HEK293T (cell line): ENCODE data around the gene ACKR3.

ENCODE experiments used
- CTCF ChIA-PET: fragments of 350-600 bp; formaldehyde crosslinking; extraction: SDS; loops from one replicate; lab custom pipeline; 2021; ENCODE audit warnings: antibody characterized with exemption, inconsistent platforms; lab: Yijun Ruan, JAX
- POLR2A ChIA-PET: fragments of 350-600 bp; formaldehyde crosslinking; extraction: SDS; loops from one replicate; lab custom pipeline; 2020; ENCODE audit warnings: antibody characterized with exemption, inconsistent platforms; lab: Yijun Ruan, JAX
- DNase-seq: peaks from one replicate; pipeline ENCODE4 v3.0.0; 2012; ENCODE audit warnings: mixed read lengths; ENCODE audit errors: extremely low spot score
- ARNT ChIP-seq: fragments of 450-650 bp; IDR thresholded peaks from 2 replicates; pipeline ENCODE4 v1.6.1; 2017; ENCODE audit warnings: mild to moderate bottlenecking
- CTBP1 ChIP-seq: fragments of 450-650 bp; IDR thresholded peaks from 2 replicates; pipeline ENCODE4 v1.6.1; 2016; ENCODE audit warnings: borderline replicate concordance
- ELF4 ChIP-seq: fragments of 450-650 bp; IDR thresholded peaks from 2 replicates; pipeline ENCODE4 v1.6.1; 2017; ENCODE audit warnings: antibody characterized with exemption
- FOXA1 ChIP-seq: fragments of 450-650 bp; IDR thresholded peaks from 2 replicates; pipeline ENCODE4 v1.6.1; 2016; ENCODE audit warnings: mild to moderate bottlenecking
- FOXK2 ChIP-seq: fragments of 450-650 bp; IDR thresholded peaks from 2 replicates; pipeline ENCODE4 v1.6.1; 2016; ENCODE audit warnings: mild to moderate bottlenecking
- FOXM1 ChIP-seq: fragments of 450-650 bp; IDR thresholded peaks from 2 replicates; pipeline ENCODE4 v1.6.1; 2017; ENCODE audit warnings: mild to moderate bottlenecking, borderline replicate concordance
- HDGF ChIP-seq: fragments of 450-650 bp; IDR thresholded peaks from 2 replicates; pipeline ENCODE4 v1.6.1; 2017; ENCODE audit warnings: antibody characterized with exemption, borderline replicate concordance
- L3MBTL2 ChIP-seq: fragments of 450-650 bp; conservative IDR thresholded peaks from 2 replicates; pipeline ENCODE4 v1.6.1; 2016; ENCODE audit warnings: mild to moderate bottlenecking
- LEF1 ChIP-seq: fragments of 450-650 bp; IDR thresholded peaks from 2 replicates; pipeline ENCODE4 v1.6.1; 2017; ENCODE audit warnings: mild to moderate bottlenecking, borderline replicate concordance
- NFRKB ChIP-seq: fragments of 450-650 bp; IDR thresholded peaks from 2 replicates; pipeline ENCODE4 v1.6.1; 2016; ENCODE audit warnings: mild to moderate bottlenecking, moderate library complexity
- PKNOX1 ChIP-seq: fragments of 450-650 bp; IDR thresholded peaks from 2 replicates; pipeline ENCODE4 v1.6.1; 2016
- SP1 ChIP-seq: fragments of 450-650 bp; IDR thresholded peaks from 2 replicates; pipeline ENCODE4 v1.6.1; 2017
- SUZ12 ChIP-seq: fragments of 450-650 bp; IDR thresholded peaks from 2 replicates; pipeline ENCODE4 v1.6.1; 2016; ENCODE audit warnings: mild to moderate bottlenecking
- TARDBP ChIP-seq: fragments of 450-650 bp; IDR thresholded peaks from 2 replicates; pipeline ENCODE4 v1.6.1; 2016
- ZNF384 ChIP-seq: fragments of 450-650 bp; IDR thresholded peaks from 2 replicates; pipeline ENCODE4 v1.6.1; 2016

The ACKR3 gene

DNA sequence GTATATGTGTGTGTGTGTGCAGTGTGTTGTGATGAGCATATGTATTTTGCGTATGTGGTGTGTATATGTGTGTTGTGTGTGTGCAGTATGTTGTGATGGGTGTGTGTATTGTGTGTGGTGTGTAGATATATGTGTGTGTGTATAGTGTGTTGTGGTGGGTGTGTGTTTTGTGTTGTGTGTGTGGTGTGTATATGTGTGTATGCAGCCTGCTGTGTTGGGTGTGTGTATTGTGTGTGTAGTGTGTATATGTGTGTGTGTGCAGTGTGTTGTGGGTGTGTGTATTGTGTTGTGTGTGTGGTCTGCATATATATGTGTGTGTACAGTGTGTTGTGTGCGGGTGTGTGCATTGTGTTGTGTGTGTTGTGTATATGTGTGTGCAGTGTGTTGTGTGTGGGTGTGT is 23.9 kb downstream of the ACKR3 start:
- no peak for TF ChIP-seq FOXA1
- no peak for TF ChIP-seq PKNOX1
- no peak for TF ChIP-seq ARNT
- TF ChIP-seq FOXK2, result no peak
- no peak for TF ChIP-seq ZNF384
- no peak for TF ChIP-seq SUZ12
- no peak for TF ChIP-seq SP1
- no peak for TF ChIP-seq L3MBTL2
- TF ChIP-seq HDGF, result no peak
- TF ChIP-seq CTBP1, result no peak
- CTCF ChIA-PET, result no interaction called here

GRCh38 chr2:236593956-236594355 is 24.3 kb downstream of the ACKR3 start:
- ChIA-PET POLR2A (no interaction called here), CTCF (no interaction called here)
- TF ChIP-seq SUZ12, result no peak
- peak; percentile 45; the same call in 1 of the 2 replicates for TF ChIP-seq TARDBP
- TF ChIP-seq FOXK2, result no peak
- TF ChIP-seq ELF4, result no peak
- TF ChIP-seq SP1, result 0 out of 2 replicates have a peak, but pooled peaks have one; percentile 10
- no peak for TF ChIP-seq PKNOX1
- no peak for DNase-seq

More for the DNA sequence above, 23.9 kb downstream of the ACKR3 start:
- POLR2A ChIA-PET, result no interaction called here
- no peak for DNase-seq

- TF ChIP-seq ARNT (no peak), ELF4 (no peak), SP1 (no peak), PKNOX1 (no peak)
- CTCF ChIA-PET, result interaction anchor here (0.5 kb wide), 1 partner anchor 26 kb away, joined by 3 read pairs; no protein-coding TSS in a partner anchor
- DNase-seq, result no peak
- POLR2A ChIA-PET, result no interaction called here
Measured at GRCh38 chr2:236597629-236598028, 28.0 kb downstream of the ACKR3 start.

- ChIA-PET POLR2A (no interaction called here), CTCF (no interaction called here)
- no peak for DNase-seq
- TF ChIP-seq FOXA1 (no peak), FOXK2 (no peak), ELF4 (no peak), SUZ12 (no peak), SP1 (no peak), HDGF (no peak), LEF1 (no peak), PKNOX1 (no peak), L3MBTL2 (no peak), ARNT (no peak), CTBP1 (no peak)
Measured at GRCh38 chr2:236599059-236599458, 29.4 kb downstream of the ACKR3 start.

- ChIA-PET CTCF (no interaction called here), POLR2A (no interaction called here)
- TF ChIP-seq TARDBP, result no peak
- TF ChIP-seq ARNT, result no peak
- TF ChIP-seq SP1, result no peak
- no peak for TF ChIP-seq ELF4
- TF ChIP-seq NFRKB, result no peak
- no peak for DNase-seq
Measured at GRCh38 chr2:236600158-236600557, 30.5 kb downstream of the ACKR3 start.

- POLR2A ChIA-PET, result no interaction called here
- CTCF ChIA-PET, result no interaction called here
- no peak for TF ChIP-seq CTBP1
- TF ChIP-seq TARDBP, result no peak
- DNase-seq, result no peak
Measured at GRCh38 chr2:236600892-236601291, 31.3 kb downstream of the ACKR3 start.

DNA sequence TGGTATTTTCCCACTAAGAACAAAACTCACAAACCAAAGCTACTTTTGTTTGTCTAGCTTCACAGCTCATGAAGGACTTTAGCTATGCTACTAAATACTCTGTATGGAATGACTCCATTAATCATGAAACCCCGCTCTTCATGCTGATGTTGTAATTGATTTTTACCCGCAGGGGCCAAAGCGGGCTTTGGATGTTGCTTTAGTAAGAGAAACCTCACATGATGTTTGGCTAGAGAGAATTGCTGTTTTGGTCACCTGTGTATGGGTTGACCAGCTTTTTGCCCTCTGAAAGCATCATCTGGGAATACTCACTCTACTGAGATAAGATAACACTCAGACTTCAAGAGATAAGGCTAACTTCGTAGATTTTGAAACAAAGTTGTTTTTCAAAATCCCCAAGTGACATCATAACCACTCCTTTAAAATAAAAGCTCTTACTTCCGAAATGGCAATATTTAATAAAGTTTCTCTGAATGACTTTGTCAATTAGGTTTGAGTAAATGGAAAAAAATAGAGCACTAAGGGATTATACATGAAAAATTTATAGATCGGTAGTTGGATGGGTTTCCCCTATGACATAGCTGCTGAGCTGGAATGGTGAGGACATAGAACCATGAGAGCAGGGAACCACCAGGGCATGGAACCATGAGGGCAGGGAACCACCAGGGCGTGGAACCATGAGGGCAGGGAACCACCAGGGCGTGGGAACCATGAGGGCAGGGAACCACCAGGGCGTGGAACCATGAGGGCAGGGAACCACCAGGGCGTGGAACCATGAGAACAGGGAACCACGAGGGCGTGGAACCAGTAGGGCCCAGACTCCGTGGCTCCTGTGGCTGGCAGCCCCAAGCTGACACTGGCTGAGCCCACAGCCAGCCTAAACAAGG is 31.9 kb downstream of the ACKR3 start:
- no peak for DNase-seq
- ChIA-PET CTCF (no interaction called here), POLR2A (no interaction called here)
- no peak for TF ChIP-seq TARDBP
- no peak for TF ChIP-seq SUZ12
- no peak for TF ChIP-seq ARNT
- TF ChIP-seq LEF1, result no peak
- no peak for TF ChIP-seq FOXM1
- no peak for TF ChIP-seq HDGF
- TF ChIP-seq ELF4, result no peak
